Nucleus accumbens (tissue), 56 donors: Measurements from ENCODE around the gene PLOD2.

Experiments used
- DNase-seq, 56 donors: peaks; one replicate each; lab custom pipeline; 2025; lab: John Stamatoyannopoulos, UW

Gene PLOD2

DNA sequence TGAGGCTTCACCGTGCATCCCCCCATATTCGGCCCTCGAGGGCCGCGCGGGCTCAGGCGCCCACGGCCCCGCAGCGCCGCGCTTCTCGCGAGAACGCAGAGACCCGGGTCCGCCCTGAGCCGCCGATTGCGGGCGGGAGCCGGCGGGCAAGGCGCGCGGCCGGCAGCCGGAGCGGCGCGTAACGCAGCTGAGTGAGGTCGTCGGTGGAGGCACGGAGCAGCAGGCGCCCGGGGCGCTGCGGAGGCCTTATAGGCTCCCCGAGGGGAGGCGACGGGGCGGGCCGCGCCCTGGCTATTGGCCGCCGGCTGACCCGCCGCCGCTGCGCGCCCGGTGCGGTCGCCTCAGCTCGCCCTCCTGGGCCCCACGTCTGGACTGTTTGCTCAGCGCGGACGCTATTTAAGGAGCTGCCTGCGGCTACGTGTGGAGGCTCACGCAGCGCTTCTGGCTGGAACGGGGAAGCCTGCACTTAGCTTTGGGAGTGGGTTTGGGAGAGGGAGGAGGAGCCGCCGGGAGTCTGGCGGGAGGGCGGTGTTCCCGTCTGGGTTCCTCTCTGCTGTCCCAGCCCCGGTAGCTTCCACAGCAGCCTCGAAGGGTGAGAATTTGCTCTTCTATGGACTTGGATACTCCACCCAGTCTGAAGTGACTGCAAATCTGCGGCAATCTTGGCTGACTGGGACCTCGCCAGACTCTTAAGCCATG lies at the start of gene PLOD2:
TSS of gene PLOD2 (minus strand) at position 221 of the 699 bp plus-strand sequence. CDS start at position 26, 195 bp downstream.
- peak in 49 of 56 donors; percentile 4 to 81 (median 56) for DNase-seq

DNA sequence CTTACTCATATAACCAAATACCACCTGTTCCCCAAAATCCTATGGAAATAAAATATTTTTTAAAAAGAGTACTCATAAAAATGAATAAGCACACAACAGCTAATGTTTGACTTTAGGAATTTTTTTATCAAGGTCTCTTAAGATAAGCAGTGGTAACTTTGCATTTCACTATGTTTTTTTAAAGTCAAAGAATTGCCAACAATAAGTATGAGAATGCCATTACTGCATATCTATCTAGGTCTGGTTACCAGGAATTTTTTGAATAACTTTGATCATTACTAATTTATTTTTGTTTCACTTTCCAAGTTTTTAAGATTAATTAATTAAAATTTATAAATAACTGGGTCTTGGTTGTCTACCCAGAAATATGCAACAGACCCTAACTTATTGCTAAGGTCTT lies 48.4 kb upstream of the PLOD2 start:
- no peak for DNase-seq

DNA sequence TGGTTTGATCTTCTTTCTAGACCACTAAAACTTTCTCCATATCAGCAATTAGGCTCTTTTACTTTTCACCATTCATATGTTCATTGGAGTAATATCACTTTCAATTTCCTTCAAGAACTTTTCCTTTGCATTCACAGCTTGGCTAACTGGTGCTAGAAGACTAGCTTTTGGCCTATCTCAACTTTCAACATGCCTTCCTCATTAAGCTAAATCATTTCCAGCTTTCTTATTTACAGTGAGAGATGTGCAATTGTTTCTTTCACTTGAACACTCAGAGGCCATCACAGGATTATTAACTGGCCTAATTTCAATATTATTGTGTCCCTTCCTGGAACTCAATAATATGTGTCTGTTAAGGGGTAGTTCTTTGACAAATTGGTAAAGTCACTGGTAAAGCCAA lies 42.8 kb upstream of the PLOD2 start:
- no peak for DNase-seq

DNA sequence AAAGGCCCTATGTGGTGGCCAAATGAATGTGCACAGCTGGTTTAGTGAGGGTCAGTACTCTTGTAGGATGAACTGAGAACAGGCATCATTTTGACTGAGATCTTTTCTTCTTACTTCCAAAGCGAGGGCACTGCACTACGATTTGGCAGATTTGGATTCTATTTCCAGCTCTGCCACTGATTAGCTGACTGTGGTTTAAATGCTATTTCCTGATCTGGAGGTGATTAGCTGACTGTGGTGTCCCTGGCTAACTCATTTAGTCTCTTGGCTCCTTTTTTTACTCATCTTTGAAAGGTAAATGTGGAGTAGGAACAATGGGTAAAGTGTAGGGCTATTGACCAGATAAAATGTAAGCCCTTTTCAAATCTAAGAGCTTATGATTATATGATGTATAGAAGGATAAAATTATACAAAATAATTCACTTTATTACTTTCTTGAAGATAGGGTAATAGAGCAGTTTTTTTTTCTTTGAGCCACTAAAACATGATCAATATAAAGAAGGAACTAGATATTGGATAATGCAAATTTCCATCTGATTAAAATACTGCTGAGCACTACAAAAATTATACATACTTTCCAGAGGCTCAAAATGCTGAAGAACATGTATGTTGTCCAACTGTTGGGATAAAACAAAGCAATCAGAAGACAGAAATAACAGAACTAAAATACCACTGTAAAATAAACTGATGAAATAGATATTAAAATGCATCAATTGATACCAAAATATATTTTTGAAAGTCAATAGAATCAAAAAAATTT lies 39.7 kb upstream of the PLOD2 start:
- DNase-seq = no peak

DNA sequence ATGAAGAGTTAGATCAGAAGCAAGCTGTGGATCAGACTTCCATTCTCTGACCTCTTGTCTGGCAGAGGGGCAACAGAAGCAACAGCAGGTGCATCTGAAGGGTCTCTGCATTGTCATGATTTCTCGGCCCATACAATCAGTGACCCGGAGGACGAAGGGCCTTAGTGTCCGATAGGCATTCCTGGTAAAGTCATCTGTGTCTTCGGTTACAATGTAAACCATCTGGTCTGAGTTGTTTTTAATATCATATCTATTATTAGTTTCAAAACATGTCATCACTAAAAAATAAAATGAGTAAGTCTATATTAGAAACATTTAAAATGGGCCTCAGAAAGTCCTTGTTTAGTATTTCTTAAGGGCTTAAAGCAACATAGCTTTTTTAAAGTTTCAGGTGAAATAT lies 38.8 kb upstream of the PLOD2 start:
- no peak for DNase-seq

DNA sequence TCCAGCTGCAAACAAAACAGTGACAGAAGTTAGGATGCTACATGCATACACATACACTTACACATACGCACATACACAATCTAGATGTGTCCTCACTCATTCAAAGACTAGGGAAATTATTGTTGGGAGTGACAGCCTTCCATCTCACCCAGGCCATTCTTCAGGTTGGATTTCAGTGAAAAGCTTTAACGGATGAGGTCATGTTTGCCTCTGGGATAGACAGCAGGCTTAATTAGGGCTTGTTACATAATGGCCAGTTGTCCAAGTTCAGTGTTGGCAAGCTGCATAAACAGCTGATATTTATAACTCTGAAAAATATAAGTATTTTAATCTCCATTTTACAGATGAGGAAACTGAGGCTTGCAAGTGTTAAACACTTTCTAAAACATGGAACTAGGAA lies 35.8 kb upstream of the PLOD2 start:
- no peak for DNase-seq

DNA sequence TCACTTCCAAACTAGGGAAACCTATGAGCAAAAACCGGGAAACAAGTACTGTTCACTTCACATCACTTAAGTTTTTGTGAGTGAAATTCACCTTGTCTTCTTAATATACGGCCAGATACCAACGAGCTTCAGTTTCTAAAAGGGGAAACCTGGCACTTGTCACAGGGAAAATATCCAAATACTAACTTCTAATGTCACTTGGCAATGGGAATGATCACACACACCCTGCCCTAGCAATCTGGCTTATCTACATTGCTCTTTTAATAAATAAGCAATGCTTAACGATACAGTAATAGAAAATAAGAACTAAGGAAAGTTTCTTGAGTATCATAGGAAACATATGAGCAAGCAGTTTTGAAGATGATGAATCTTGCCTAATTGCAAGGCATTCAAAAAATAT lies 34.6 kb upstream of the PLOD2 start:
- no peak for DNase-seq

DNA sequence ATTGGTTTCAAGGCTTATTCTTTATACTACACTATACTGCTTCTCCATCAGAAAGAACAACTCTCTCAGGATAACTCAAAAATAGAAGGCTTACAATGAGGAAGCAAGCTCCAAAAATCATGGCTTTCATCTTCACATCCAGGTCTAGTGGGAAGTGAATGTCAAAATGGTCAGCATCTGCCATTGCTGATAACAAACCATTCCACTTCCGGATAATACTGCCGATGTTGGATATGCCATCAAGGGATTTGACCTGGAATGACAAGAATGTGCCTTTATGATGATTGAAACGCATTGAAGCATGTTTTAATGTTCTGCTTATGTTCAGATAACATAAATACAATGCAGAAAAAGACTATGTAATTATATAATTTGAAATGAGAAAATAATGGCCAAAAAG lies 34.0 kb upstream of the PLOD2 start:
- no peak for DNase-seq

DNA sequence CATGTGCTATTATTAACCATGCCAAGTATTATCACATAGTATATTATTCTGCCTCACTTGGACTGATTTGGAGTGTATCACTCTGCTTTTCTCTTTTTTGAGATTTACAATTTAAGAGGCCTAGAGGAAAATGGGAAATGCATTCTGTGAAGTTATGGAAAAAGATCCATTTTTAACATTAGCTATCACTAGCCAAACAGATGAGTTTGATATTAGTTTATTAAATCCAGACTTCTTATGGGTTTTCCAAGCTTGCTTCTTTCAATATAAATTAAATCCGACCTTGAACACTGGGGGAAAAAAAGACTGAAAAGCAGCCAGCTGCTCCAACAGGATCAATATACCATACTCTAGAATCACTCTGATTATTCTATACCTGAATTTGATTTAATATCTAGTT lies 30.1 kb upstream of the PLOD2 start:
- no peak for DNase-seq

DNA sequence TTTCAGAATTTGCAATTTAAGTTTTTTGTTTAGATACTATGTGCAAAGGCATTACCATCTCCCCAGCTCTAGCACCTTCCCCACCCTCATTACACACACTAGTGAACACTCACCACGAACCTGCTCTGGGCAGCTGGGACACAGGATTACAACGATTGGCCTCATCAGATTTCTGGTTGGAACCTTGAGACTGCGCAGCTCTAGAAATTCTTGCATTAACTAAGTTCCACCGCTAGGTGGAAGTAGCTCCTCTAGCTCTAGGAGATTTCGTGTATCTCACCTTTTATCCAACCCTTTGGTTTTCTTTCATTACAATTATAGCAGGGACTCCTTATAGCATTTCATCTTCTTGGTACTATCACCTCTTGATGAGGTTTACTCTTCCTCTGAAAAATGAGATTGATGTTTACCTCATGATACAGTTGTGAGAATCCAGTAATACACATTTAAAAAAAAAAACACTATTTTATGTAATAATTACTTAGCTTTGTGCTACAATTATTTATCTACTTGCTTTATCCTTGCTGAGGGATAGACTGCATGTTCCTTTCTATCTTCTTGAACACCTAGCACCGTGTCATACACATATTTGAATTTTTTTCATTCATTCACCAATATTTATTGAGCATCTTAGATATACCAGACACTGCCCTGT lies 28.7 kb upstream of the PLOD2 start:
- DNase-seq = peak in 9 of 56 donors; percentile 0 to 25 (median 5)

DNA sequence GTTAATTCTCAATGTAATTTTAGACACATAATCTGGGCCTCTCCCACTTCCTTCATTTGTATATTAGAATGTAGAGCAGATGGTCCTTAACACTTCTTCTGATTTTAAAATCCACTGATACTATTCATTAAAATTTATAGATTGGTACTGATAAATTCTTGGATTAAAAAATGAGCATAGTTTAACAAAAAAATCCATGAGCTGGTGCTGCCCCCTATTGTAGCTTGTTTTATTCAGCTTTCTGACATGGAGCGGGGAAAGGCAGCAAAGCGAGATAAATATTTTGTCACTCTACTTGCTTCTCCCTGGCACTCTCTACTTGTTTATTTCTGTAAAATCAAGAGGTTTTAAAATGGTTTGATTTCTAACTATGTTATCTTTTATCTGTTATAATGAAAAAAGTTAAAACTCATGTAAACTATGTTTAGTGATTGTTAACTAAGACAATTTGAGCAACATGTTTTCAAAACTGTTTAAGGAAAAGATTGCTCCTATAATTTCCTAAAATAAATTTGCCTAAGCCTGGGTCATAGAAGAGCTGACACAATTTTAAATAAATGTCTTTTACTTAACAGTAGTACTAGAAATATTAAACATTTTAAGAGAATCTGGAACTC lies 26.5 kb upstream of the PLOD2 start:
- DNase-seq = peak in 15 of 56 donors; percentile 1 to 53 (median 8)

DNA sequence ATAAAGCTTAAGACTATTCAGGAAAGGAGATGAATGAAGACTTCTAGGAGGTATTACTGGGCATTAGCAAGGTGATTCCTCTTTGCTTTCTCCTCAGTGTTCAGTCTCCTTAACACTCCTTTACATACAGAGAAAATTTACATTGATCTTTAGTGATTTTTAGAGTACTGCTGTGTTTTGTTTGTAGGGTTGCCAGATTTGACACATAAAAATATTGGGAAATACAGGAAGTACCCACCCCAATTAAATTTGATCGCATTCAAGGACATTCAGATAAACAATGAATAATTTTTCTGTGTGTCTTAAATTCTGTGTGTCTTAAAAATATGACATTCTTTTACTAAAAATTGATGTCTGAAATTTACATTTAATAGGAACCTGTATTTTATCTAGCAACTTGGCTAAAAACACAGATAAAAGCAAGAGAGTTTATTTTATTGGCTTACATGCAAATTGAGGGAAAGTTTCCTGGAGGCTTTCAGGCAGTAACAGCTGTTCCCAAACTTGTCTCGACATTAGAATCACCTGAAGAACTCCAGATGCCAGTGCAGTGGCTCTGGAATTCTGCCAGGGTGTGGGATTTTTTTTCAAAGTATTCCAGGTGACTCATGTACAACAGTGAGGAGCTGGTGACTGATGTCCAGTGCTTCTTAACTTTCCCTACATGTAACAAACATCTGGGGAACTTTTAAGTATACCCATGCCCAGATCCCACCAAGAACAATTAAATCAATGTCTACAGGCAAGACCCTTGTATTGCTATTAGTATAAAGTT lies 23.4 kb upstream of the PLOD2 start:
- DNase-seq = no peak

DNA sequence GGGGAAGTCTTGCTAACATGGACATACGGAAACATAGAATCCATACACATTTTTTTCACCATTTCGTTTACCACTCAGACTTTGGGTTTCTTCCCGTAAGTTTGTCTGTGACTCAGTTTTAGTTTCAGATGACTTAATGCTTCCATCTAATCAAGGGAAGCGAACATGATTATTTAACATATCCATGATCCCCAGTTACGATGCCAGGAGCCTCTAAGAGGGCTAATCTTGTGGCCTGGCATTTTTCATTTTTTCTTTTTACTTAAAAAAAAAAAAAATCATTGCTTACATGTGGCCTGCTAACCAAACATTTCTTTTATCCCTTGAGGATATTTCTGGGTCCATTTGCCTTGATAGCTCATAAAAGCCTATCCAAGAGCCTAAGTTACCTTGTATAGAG lies 20.2 kb upstream of the PLOD2 start:
- no peak for DNase-seq

DNA sequence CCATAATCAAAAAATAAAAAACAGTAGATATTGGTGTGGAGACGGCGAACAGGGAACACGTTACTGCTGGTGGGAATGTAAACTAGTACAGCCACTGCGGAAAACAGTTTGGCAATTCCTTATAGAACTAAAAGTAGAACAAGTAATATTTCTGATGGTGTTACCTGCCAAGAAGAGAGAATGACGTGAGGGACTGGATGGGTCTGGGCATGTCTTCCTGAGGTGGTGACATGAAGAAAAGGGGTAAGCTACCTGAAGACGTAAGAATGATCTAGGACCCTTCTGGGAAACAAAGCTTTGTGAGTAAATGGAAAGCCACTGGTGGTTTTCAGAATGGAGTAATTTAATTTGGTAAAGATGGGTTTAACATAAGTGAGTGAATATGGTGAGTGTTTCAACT lies 19.4 kb upstream of the PLOD2 start:
- DNase-seq = no peak

DNA sequence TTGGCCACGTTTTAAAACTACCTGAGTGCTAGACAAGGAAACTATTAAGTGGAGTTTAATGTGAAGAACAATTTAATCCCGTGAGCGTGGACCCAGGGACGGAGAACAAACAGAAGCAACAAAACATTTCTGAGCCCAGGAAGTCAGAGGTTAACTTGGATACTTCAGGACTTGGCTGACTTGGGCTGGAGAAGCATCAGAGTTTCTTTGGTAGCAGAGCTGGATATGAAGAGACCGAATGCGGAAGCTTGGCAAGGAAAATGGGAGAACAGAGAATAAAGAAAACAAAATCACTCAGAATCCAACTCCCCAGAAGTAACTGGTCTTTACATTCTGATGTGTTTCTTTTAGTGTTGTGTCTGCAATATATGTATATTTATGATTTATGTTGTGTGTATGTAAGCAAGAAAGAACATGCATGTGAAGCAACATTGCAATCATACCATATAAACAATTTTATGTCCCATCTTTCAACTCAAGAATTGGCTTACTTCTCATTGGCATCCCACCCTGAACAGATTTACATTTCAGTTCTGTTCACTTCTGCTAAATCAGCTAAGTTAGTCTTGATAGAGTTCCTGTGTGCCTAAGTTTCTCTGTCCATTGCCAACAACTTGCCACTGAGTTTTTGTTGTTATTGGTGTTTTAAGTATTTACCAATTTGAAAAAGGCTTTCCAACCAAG lies 17.2 kb upstream of the PLOD2 start:
- DNase-seq = no peak

DNA sequence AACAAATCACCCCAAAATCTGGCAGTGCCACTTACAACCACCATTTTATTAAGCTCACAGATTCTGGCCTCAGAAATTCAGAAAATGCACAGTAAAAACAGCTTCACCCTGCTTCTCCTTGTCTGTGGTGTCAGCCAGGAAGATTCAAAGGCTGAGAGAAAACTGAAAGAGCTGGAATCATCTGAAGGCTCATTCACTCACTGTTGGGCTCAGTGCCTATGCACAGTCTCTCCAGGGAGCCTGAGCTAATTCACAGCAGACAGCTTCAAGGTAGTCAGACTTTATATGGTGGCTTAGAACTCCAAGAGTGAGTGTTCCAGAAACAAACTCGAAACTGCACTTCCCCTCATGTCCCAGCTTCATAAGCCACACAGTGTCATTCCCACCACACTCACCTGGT lies 16.5 kb upstream of the PLOD2 start:
- DNase-seq = no peak

DNA sequence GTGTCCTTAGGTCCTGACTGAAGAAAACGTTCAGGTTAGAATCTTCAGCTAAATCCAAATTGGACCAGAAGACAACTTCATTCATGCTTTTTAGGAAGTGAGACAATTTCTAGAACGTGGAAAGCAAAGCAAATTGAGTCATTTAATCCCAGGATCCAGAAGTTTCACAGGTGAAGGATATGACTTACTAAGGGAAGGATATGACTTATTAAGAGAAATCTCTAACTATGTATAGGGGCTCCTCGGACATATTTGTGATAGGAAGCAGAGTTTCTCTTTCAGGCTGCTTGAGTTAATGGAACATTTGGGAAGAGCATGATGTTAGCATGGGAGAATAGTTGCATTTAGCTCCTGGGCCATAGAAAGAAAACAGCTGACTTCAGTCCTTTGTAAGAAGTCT lies 16.1 kb upstream of the PLOD2 start:
- DNase-seq = no peak

DNA sequence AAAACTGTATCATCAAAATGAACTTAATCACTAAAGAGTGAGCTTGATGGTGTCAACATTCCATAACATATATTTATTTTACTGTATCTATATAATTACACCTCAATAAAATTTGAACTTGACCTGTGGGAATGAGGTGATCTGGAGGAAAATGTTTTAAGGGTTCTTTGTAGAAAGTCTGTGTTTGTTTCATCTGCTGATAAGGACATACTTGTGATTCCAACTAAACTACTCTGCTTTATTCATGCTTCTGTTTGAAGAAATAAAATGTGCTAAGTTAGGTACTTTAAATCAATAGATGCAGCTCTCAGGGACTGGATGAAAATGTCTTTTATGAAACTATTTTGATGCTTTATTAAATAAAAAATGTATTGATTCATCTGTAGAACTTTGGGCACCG lies 11.6 kb upstream of the PLOD2 start:
- DNase-seq = no peak

DNA sequence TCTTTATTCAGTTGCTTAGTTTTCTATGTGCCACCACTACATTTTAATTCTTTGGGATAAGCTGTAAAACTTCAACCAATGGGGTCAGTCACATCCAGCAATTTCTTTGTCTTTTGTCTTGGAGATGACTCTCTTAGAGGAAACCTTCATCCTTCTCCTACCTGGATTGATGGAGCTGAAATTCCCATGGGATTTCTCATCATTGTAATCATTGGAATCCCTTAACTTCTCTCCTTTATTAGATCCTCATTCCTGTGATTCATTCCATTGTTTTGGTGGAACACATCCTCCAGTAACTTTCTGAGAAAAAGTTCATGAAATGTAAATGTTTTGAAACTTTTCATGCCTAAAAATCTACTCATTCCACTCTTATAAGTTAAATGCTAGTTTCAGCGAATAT lies 9.6 kb upstream of the PLOD2 start:
- DNase-seq = no peak

DNA sequence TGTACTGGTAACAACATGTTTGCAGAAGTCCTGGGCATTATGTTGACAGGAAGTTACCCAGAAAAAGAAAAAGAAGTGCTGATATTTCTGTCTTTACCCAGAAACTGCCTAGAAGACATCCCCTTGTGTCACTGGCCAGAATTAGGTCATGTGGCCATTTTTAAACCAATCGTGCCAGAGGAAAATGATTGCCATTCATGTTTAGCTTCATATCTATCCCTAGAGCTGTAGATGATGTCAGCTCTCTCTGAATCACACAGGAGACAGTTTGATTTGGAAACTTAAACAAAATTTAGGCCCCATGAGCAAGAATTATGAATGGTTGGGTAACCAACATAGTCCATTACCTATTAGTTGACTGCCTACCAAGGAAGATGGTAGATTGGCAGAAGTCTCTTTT lies 8.9 kb upstream of the PLOD2 start:
- no peak for DNase-seq
